ENCODE results near the gene RNF180. TPM values are rescaled to one million over a fixed set of nuclear protein-coding genes. Genes with fewer than 3 reads are reported as not detected.

Gene RNF180
- total and polyA plus RNA-seq, 2 donors (not counting 1 experiment from before 2014, with no cell fraction given) = not detected

DNA sequence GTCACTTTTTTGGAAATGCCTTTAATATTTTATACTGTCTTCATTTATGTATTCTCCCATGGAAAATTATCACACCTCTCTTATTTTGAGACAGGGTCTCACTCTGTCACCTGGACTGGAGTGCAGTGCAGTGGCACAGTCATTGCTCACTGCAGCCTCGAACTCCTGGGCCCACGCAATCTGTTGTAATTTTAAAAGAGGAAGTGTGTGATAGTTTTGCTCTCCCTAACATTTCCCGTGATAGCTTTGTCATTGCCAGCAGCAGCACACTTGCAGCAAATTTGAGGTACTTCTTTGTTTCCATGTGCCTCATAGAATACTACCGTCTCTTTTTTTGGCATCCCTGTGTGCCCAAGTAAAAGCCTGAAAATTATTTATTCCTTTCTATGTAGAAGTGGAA, 103.5 kb downstream of the RNF180 start:
- no peaks in the 10 kb centered on the region for H3K27me3 Mint-ChIP-seq
- ChIA-PET CTCF (no interaction called here), POLR2A (no interaction called here)
- no CpG with 5 or more reads among the region's 4 CpGs for WGBS (ENCODE audit: insufficient coverage)
- no peak overlapping the region for H3K4me3 ChIP-seq (ENCODE audit: control extremely low read depth in 1 of 5, extremely low read depth in 1 of 5, insufficient read depth in 1 of 5, low read depth in 2 of 5, low read length in 4 of 5)
- no peaks in the 10 kb centered on the region for H3K4me1 ChIP-seq (ENCODE audit: control insufficient read depth in 2 of 2, insufficient read depth in 2 of 2, low read length in 2 of 2)
- no peaks in the 10 kb centered on the region for H4K20me1 ChIP-seq (ENCODE audit: control insufficient read depth, insufficient read depth, low read length, poor library complexity, severe bottlenecking)
- ATAC-seq (ENCODE audit: low read depth) = no peak
- no peaks in the 10 kb centered on the region for H3K36me3 ChIP-seq (replicated peaks in 1 of 2; ENCODE audit: control extremely low read depth in 1 of 2, control insufficient read depth in 1 of 2, extremely low read depth in 1 of 2, insufficient read depth in 2 of 2, low read length in 1 of 2)
- H3K9me3 ChIP-seq (ENCODE audit: control extremely low read depth in 1 of 3, control insufficient read depth in 2 of 3, insufficient read depth in 1 of 3, low read length in 2 of 3) = no peaks in the 10 kb centered on the region
- peaks cover 2% of the 10 kb centered on the region for H3K9me3 Mint-ChIP-seq (ENCODE audit: insufficient read depth)
- H3K27ac ChIP-seq (ENCODE audit: low read length in 2 of 2) = no peak overlapping the region
- DNase-seq = no peak
- intact Hi-C loops (cut with micrococcal nuclease) = no loop called here
- no peak overlapping the region for H3K27ac Mint-ChIP-seq
- no peak overlapping the region for H3K9ac ChIP-seq (ENCODE audit: low read length)
- no peaks in the 10 kb centered on the region for H3K79me2 ChIP-seq (ENCODE audit: control insufficient read depth, insufficient read depth, low read length)
- no peaks in the 10 kb centered on the region for H3K4me1 Mint-ChIP-seq
- no peak overlapping the region for H3K4me2 ChIP-seq (replicated peaks; ENCODE audit: low read depth, low read length, poor library complexity, severe bottlenecking)
- TF ChIP-seq, protein P1, sequence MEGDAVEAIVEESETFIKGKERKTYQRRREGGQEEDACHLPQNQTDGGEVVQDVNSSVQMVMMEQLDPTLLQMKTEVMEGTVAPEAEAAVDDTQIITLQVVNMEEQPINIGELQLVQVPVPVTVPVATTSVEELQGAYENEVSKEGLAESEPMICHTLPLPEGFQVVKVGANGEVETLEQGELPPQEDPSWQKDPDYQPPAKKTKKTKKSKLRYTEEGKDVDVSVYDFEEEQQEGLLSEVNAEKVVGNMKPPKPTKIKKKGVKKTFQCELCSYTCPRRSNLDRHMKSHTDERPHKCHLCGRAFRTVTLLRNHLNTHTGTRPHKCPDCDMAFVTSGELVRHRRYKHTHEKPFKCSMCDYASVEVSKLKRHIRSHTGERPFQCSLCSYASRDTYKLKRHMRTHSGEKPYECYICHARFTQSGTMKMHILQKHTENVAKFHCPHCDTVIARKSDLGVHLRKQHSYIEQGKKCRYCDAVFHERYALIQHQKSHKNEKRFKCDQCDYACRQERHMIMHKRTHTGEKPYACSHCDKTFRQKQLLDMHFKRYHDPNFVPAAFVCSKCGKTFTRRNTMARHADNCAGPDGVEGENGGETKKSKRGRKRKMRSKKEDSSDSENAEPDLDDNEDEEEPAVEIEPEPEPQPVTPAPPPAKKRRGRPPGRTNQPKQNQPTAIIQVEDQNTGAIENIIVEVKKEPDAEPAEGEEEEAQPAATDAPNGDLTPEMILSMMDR (IDR thresholded peaks at IDR 0.05) = no peak
- no peak for TF ChIP-seq EZH2 (IDR thresholded peaks at IDR 0.05; ENCODE audit: borderline replicate concordance, insufficient read depth, low read depth, low read length, poor library complexity, severe bottlenecking)
- H3K4me3 Mint-ChIP-seq = no peak overlapping the region
- H2AFZ ChIP-seq (ENCODE audit: insufficient read depth, low read depth, low read length, poor library complexity, severe bottlenecking) = no peak overlapping the region
- no peaks in the 10 kb centered on the region for H3K27me3 ChIP-seq (replicated peaks in 1 of 4; ENCODE audit: control extremely low read depth in 1 of 4, control insufficient read depth in 3 of 4, insufficient read depth in 4 of 4, low read length in 3 of 4)

DNA sequence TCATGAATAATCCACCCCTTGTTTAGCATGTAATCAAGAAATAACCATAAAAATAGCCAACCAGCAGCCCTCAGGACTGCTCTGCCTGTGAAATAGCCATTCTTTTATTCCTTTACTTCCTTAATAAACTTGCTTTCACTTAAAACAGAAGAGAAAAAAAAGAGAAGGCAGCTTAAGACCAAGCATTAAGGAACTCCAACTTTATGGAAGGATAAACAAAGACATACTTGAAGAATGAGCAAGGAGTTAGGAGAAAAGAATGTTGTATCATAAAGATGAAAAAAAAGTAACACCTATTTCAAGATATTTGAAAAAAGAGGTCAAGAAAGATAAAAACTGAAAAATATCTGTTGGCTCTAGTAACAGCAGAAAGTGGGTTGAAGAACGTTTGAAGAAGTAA, 107.6 kb downstream of the RNF180 start:
- no peaks in the 10 kb centered on the region for H3K27me3 ChIP-seq (replicated peaks in 1 of 4; ENCODE audit: control extremely low read depth in 1 of 4, control insufficient read depth in 3 of 4, insufficient read depth in 4 of 4, low read length in 3 of 4)
- CTCF ChIA-PET = no interaction called here
- H3K4me1 Mint-ChIP-seq = no peaks in the 10 kb centered on the region
- H3K27ac Mint-ChIP-seq = no peak overlapping the region
- 20% methylated on average over 1 of the region's 1 CpG for WGBS (ENCODE audit: insufficient coverage)
- H3K9me3 Mint-ChIP-seq (ENCODE audit: insufficient read depth) = no peaks in the 10 kb centered on the region
- H3K4me1 ChIP-seq (ENCODE audit: control insufficient read depth in 2 of 2, insufficient read depth in 2 of 2, low read length in 2 of 2) = no peaks in the 10 kb centered on the region
- H3K27me3 Mint-ChIP-seq = no peaks in the 10 kb centered on the region
- DNase-seq = no peak
- H3K79me2 ChIP-seq (ENCODE audit: control insufficient read depth, insufficient read depth, low read length) = no peaks in the 10 kb centered on the region
- no peak overlapping the region for H3K4me3 ChIP-seq (ENCODE audit: control extremely low read depth in 1 of 5, extremely low read depth in 1 of 5, insufficient read depth in 1 of 5, low read depth in 2 of 5, low read length in 4 of 5)
- TF ChIP-seq EZH2 (IDR thresholded peaks at IDR 0.05; ENCODE audit: borderline replicate concordance, insufficient read depth, low read depth, low read length, poor library complexity, severe bottlenecking) = no peak
- TF ChIP-seq, protein P1 (IDR thresholded peaks at IDR 0.05) = no peak
- no peak overlapping the region for H3K9ac ChIP-seq (ENCODE audit: low read length)
- no peak for ATAC-seq (ENCODE audit: low read depth)
- no peak overlapping the region for H2AFZ ChIP-seq (ENCODE audit: insufficient read depth, low read depth, low read length, poor library complexity, severe bottlenecking)
- no peaks in the 10 kb centered on the region for H4K20me1 ChIP-seq (ENCODE audit: control insufficient read depth, insufficient read depth, low read length, poor library complexity, severe bottlenecking)
- H3K4me2 ChIP-seq (replicated peaks; ENCODE audit: low read depth, low read length, poor library complexity, severe bottlenecking) = no peak overlapping the region
- intact Hi-C loops (cut with micrococcal nuclease) = no loop called here
- POLR2A ChIA-PET = no interaction called here
- no peaks in the 10 kb centered on the region for H3K36me3 ChIP-seq (replicated peaks in 1 of 2; ENCODE audit: control extremely low read depth in 1 of 2, control insufficient read depth in 1 of 2, extremely low read depth in 1 of 2, insufficient read depth in 2 of 2, low read length in 1 of 2)
- no peak overlapping the region for H3K27ac ChIP-seq (ENCODE audit: low read length in 2 of 2)
- no peak overlapping the region for H3K4me3 Mint-ChIP-seq
- no peaks in the 10 kb centered on the region for H3K9me3 ChIP-seq (ENCODE audit: control extremely low read depth in 1 of 3, control insufficient read depth in 2 of 3, insufficient read depth in 1 of 3, low read length in 2 of 3)
